Peyer's patch (tissue), 4 donors: Measurements from ENCODE around the gene PRPF18. TPM values are rescaled to one million over a fixed set of nuclear protein-coding genes. Genes with fewer than 3 reads are reported as not detected.

Experiments
- DNase-seq, 3 donors: peaks; one replicate each; pipeline ENCODE4 v3.0.0-alpha.2; 2017 to 2019
- H3K27ac ChIP-seq, 4 donors: fragments of 200-600 bp; sonication (generic); one replicate each; pipeline ENCODE4 v1.5.1; 2016 to 2019
- H3K27me3 ChIP-seq, 2 donors: fragments of 200-600 bp; sonication (generic); one replicate each; pipeline ENCODE4 v1.5.1; 2019
- H3K36me3 ChIP-seq, 3 donors: fragments of 200-600 bp; sonication (generic); one replicate each; pipeline ENCODE4 v1.5.1; 2016 to 2019
- H3K4me1 ChIP-seq, 4 donors: fragments of 200-600 bp; sonication (generic); one replicate each; pipeline ENCODE4 v1.5.1; 2016 to 2019
- H3K4me3 ChIP-seq, 4 donors: fragments of 200-600 bp; sonication (generic); 1 replicate in 3 of 4; 2 replicates in 1 of 4; pipeline ENCODE4 v1.5.1; 2016 to 2019; ENCODE audit warnings: mild to moderate bottlenecking in 1 of 4
- H3K9me3 ChIP-seq, 4 donors: fragments of 200-600 bp; sonication (generic); one replicate each; pipeline ENCODE4 v1.5.1; 2016 to 2019; ENCODE audit warnings: mild to moderate bottlenecking in 1 of 4
- CTCF ChIP-seq, 6 experiments: fragments of 450-650 bp in 4 of 6; fragments of 200-600 bp in 2 of 6; sonication (generic) in 1 of 6; IDR thresholded peaks; one replicate each; pipeline ENCODE4 v1.5.1; 2017 to 2019; ENCODE audit warnings: antibody characterized with exemption in 6 of 6, mild to moderate bottlenecking in 3 of 6, moderate library complexity in 1 of 6
- POLR2A ChIP-seq, 2 donors: fragments of 450-650 bp; IDR thresholded peaks; one replicate each; pipeline ENCODE4 v1.5.1; 2017; ENCODE audit warnings: antibody characterized with exemption in 2 of 2, mild to moderate bottlenecking in 2 of 2, moderate library complexity in 2 of 2
- total RNA-seq, 4 donors: library from RNA; depleted of rRNA; stranded (reverse); fragments of >200 nt; gene quantifications; one replicate each; pipeline ENCODE4 v1.1.0, GENCODE V29; 2016

Gene PRPF18
- total RNA-seq, 4 donors from 2014 or later: 39.9 to 175 (median 49.6) TPM

DNA sequence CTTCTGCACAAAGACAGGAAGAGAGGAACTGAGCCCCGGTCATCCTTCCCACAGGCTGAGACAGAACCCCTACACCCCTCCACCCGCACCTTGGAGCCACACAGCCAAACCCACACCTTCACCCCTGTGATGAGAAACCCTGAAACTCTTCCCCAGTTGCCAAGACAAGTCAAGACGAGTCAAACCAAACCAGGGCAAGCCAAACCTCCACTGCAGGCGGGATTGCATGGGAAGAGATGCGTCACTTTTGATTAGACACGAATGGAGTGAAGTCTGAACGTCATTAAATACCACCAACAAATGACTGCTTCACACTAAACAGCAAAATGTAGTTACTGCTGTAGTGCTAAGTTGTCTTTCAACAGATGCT lies 73.8 kb downstream of the PRPF18 start:
- Histone ChIP-seq H3K27ac (peak overlapping the region in 2 of 4 donors; percentile 15), H3K27me3 (no peaks in the 10 kb centered on the region), H3K36me3 (peaks cover 0 to 26% (median 0%) of the 10 kb centered on the region in 3 donors), H3K4me3 (no peak overlapping the region), H3K9me3 (no peaks in the 10 kb centered on the region), H3K4me1 (peaks cover 0 to 15% (median 0%) of the 10 kb centered on the region in 4 donors)
- TF ChIP-seq POLR2A (IDR thresholded peaks at IDR 0.05) (no peak), CTCF (IDR thresholded peaks at IDR 0.05) (no peak)
- DNase-seq: no peak

DNA sequence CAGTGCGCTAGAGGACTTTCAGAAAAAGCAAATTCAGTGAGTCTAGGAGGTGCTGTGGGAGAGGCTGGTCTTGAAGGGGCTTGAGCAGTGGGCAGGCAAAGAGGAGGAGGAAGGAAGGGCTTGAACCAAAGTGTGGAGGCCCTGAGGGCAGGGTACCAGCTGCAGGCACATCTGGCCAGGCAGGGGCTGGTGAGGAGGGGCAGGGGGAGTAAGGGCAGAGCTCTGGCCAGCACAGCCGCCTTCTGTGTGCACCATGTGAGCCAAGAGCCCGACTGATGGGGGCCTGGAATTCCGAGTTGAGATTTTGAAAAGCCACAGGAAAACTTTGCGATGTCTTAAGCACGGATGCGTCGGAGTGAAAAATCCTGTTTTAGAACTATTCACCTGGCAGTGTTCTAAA lies 74.5 kb downstream of the PRPF18 start:
- no peaks in the 10 kb centered on the region for H3K27me3 ChIP-seq
- no peaks in the 10 kb centered on the region for H3K9me3 ChIP-seq
- no peak for TF ChIP-seq POLR2A (IDR thresholded peaks at IDR 0.05)
- no peak for TF ChIP-seq CTCF (IDR thresholded peaks at IDR 0.05)
- H3K36me3 ChIP-seq: peaks cover 0 to 29% (median 0%) of the 10 kb centered on the region in 3 donors
- DNase-seq: no peak
- H3K4me1 ChIP-seq: peaks cover 0 to 15% (median 0%) of the 10 kb centered on the region in 4 donors
- no peak overlapping the region for H3K4me3 ChIP-seq
- H3K27ac ChIP-seq: no peak overlapping the region

GRCh38 chr10:13665516-13666262 lies 78.9 kb downstream of the PRPF18 start:
- no peaks in the 10 kb centered on the region for H3K9me3 ChIP-seq
- peaks cover 0 to 45% (median 0%) of the 10 kb centered on the region in 3 donors for H3K36me3 ChIP-seq
- no peak for TF ChIP-seq POLR2A (IDR thresholded peaks at IDR 0.05)
- TF ChIP-seq CTCF (IDR thresholded peaks at IDR 0.05): no peak
- DNase-seq: no peak
- no peaks in the 10 kb centered on the region for H3K27me3 ChIP-seq
- no peaks in the 10 kb centered on the region for H3K4me1 ChIP-seq
- no peak overlapping the region for H3K27ac ChIP-seq
- H3K4me3 ChIP-seq: no peak overlapping the region

DNA sequence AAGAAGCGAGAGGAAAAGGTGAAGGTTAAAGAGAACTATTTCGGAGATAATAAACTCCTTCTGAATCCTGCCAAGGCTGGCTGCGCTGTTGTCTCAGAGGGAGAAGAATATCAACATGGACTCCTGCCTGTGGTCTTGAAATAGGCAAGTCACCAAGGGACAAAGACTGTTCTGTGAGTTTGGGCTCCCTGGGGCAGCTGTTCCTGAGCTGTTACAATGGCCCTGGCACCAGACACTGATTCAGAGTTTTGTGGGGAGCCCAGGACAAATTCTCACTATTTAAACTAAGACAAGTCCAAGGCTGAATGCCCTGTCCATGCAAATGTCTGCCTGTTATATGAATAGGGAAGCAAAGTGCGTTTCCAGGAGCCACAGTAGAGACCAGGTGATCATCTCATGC lies 81.4 kb downstream of the PRPF18 start:
- Histone ChIP-seq H3K4me3 (no peak overlapping the region), H3K27ac (no peak overlapping the region), H3K4me1 (no peaks in the 10 kb centered on the region), H3K9me3 (no peaks in the 10 kb centered on the region), H3K27me3 (no peaks in the 10 kb centered on the region), H3K36me3 (peaks cover 0 to 46% (median 0%) of the 10 kb centered on the region in 3 donors)
- peak in 1 of 3 donors; percentile 19 for DNase-seq
- TF ChIP-seq POLR2A (IDR thresholded peaks at IDR 0.05): no peak
- TF ChIP-seq CTCF (IDR thresholded peaks at IDR 0.05): no peak

DNA sequence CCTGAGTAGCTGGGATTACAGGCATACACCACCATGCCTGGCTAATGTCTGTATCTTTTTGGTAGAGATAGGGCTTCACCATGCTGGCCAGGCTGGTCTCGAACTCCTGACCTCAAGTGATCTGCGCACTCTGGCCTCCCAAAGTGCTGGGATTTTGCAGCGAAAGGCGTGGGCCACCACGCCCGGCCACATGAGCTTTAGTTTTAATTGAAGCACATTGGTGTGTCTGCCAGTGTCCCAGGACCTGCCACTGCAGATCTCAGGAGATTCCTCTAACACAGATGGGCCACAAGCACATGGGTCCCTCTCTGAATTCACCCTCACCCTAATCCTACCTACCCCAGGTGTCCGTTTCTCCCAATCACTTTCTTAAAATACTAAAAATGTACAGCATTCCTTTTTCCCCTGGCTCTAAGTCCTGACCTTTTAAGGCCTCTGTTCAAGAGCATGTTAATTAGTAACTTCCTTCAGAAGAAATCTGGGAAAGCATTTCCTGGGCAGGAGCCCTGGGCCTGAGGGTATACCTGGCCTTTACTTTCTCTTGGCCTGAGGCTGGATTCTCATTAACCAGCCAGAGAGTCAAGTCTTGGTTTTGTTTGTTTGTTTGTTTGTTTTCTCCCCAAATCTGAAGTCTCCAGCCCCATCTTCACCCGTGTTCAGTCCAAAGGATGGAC lies 82.6 kb downstream of the PRPF18 start:
- no peak overlapping the region for H3K27ac ChIP-seq
- no peak overlapping the region for H3K4me3 ChIP-seq

More for the DNA sequence above, 82.6 kb downstream of the PRPF18 start:
- Histone ChIP-seq H3K4me1 (no peaks in the 10 kb centered on the region), H3K27me3 (no peaks in the 10 kb centered on the region), H3K36me3 (peaks cover 0 to 47% (median 0%) of the 10 kb centered on the region in 3 donors), H3K9me3 (no peaks in the 10 kb centered on the region)
- TF ChIP-seq CTCF (IDR thresholded peaks at IDR 0.05) (no peak), POLR2A (IDR thresholded peaks at IDR 0.05) (no peak)
- peak in 1 of 3 donors; percentile 29 for DNase-seq
